ENCODE data around the gene HSD11B2.

HSD11B2 gene

GRCh38 chr16:67448580-67448979 lies 17.7 kb downstream of the HSD11B2 start:
- H3K4me3 ChIP-seq (ENCODE audit: low read depth, low read length), result no peak overlapping the region

- H3K4me3 ChIP-seq (ENCODE audit: low read depth, low read length), result no peak overlapping the region
Observed at GRCh38 chr16:67449336-67449735, 18.4 kb downstream of the HSD11B2 start.

GRCh38 chr16:67449739-67450138 lies 18.8 kb downstream of the HSD11B2 start:
- H3K4me3 ChIP-seq (ENCODE audit: low read depth, low read length), result no peak overlapping the region

DNA sequence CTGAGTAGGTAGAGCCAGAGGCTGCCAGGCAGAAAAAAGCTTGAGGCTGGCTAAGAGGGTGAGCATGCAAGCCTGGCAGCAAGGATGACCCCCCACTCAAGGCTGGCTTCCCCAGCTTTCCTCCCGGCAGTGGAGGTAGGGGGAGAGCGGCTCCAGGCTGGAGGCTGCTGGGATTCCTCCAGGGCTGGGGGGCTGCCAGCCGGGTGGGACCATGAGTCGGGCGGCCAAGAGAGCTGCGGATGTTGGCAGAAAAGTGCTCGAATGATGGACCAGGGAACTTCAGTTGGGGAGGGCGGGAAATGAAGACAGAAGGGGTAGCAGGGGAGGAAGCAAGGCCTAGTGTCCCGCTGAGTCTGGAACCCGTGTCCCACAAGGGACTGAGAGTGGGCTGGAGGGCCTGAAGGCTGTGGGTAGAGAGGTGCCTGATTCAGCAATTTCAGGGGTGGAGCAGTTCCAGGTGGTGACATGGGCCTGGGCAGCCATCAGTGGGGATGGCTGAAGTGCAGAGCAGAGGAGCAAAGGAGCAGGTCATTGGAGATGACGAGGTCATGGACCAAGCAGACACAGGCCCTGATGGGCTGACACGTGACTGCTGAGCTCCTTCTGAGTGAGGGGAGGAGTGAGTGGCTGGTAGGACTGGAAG lies 20.3 kb downstream of the HSD11B2 start:
- no peak overlapping the region for H3K4me3 ChIP-seq (ENCODE audit: low read depth, low read length)

DNA sequence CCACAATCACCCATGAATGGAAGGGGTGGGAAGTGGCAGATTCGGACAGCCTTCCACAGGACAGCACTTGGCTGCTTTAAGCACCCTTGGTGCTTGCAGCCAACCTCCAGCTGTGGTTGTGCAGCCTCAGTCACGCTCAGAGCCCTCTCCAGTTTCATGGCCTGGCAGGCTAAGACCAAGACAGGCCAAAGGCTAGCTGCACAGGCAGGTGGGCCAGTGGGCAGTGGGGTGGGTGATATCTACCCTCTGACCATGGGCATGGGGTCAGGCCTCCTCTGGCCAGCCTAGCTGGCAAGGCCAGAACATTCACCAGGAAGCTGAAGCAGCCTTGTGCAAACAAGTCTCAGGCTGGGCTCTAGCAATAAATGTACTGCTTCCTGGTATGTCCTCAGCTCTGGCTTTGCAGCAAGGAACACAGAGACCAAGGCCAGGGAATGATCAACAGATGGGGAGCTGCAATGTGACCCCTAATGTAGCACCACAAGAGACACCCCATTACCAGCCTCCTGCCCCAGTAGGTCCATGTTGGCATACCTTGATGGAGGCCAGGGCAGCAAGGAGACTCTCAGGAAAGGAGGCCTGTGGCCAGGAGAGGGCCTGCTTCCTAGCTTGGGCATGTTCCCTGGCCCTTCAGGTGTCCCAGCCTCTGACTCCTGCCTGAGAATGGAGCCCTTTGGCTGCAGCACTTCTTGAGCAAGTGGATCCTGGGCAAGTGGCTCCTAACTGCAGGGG lies 20.9 kb downstream of the HSD11B2 start:
- no peak overlapping the region for H3K4me3 ChIP-seq (ENCODE audit: low read depth, low read length)

DNA sequence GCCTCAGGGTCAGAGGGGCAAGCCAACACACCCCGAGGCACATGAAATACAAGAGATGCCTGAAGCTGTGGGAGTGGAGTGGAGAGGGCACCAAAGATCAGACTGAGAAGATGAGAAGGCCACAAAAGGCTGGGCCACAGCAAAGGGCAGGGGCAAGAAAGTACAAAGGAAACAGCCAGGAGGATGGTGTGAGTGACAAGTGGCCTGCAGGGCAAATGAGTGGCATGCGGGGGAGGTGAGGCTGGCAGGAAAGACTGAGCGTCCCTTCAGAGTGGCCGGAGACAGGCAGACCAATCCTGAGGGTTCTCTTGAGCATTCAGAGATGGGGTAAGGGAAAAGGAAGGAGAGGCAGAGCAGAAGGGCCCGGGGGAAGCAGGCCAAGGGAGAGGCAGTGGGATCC lies 23.2 kb downstream of the HSD11B2 start:
- H3K4me3 ChIP-seq (ENCODE audit: low read depth, low read length), result no peak overlapping the region

DNA sequence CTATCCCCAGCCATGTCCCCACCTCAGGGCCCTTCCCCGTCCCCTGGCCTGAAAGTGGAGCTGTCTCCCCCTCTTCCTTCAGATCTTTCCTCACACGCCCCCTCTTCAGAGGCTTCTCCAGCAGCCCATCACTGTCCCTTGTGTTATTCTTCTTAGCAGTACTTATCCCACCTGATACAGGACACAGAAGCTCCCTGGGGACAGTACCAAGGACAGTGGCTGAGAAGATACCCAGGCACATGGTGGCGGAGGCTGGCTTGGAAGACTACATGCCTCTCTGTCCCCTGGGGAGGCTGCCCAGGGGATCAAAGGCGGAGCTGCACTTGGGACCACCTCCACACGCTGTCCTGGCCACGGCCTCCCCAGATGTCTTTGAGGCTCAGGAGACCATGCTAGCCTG lies 23.9 kb downstream of the HSD11B2 start:
- no peak overlapping the region for H3K4me3 ChIP-seq (ENCODE audit: low read depth, low read length)

GRCh38 chr16:67456391-67457081 lies 25.6 kb downstream of the HSD11B2 start:
- H3K4me3 ChIP-seq (ENCODE audit: low read depth, low read length), result no peak overlapping the region

- H3K4me3 ChIP-seq (ENCODE audit: low read depth, low read length), result no peak overlapping the region
Observed at GRCh38 chr16:67457611-67458010, 26.7 kb downstream of the HSD11B2 start.

DNA sequence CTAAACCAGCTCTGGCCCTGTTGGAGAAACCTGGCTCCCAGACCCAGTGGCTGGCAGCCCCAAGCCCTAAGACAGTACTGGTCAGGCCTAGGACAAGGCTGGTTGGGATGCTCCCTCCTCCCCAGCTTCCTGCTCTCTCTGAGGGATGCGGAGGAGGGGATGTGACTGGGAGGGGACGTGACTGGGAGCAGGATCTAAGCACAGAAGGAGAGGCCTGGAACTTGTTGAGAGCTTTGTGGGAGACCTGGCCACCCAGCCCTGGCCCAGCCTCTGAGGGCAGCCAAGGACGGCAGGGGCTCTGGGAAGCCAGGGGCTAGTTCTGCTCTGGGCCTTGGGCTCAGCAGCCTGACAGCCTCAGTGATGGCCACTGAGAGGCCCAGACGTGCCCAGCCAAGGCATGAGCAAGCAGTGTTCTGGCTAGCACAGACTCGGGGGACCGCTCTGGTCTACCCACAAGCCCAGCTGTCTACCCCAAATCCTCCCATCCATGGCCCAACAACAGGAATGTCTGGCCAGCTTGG lies 27.3 kb downstream of the HSD11B2 start:
- no peak overlapping the region for H3K4me3 ChIP-seq (ENCODE audit: low read depth, low read length)

DNA sequence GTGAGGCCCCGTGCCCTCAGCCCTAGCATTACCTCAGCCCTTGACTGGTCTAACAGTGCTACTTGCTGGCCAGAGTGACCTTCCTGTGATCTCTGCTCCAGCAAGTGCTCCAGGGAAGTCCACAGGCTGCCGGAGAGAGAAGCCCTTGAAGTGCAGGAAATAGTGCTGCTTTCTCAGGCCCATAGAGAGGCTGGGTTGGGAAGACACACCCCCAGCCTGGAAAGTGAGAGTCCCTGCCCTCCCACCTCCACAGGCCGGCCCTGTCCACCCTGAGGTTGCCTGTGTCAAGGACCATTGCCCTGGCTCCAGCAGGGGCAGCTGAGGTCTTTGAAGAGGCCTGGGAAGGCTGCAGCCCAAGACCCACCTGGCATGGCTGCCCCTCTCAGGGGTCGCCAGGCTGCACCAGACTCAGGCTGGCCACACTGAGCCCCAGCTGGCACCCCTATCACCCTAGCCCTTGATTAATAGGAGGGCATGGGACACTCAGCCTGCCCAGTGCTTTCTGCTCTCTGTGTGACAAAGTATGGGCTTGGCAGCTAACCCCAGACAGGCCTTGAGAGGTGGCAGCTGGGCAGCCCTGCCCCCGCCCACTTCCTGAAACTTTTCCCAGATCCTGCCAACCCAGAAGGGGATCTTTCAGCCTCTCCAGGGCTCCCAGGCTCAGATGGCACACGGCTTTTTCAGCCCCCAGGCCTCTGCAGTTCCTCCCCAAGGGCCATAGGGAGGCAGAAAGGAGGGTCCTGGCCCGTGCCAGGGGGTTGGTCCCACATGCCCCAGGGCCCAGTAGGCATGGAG lies 28.3 kb downstream of the HSD11B2 start:
- H3K4me3 ChIP-seq (ENCODE audit: low read depth, low read length), result no peak overlapping the region

DNA sequence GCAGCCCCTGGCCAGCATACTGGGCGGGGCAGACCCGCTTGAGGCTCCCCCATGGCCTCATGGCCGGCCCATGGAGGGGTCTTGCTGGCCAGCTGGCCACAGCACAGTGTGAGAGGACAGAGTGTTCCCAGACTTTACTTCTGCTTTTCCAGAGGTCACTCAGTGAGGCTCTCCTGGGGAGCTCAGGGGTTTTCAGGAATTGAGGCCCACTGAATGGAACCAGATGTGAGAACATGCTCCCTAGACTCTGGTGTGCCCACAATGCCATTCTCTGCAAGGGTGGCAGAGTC lies 28.9 kb downstream of the HSD11B2 start:
- H3K4me3 ChIP-seq (ENCODE audit: low read depth, low read length), result no peak overlapping the region

GRCh38 chr16:67460168-67460567 lies 29.2 kb downstream of the HSD11B2 start:
- H3K4me3 ChIP-seq (ENCODE audit: low read depth, low read length), result no peak overlapping the region

GRCh38 chr16:67460961-67461360 lies 30.0 kb downstream of the HSD11B2 start:
- no peak overlapping the region for H3K4me3 ChIP-seq (ENCODE audit: low read depth, low read length)

GRCh38 chr16:67461600-67462278 lies 30.8 kb downstream of the HSD11B2 start:
- H3K4me3 ChIP-seq (ENCODE audit: low read depth, low read length), result no peak overlapping the region

GRCh38 chr16:67462279-67462655 lies 31.3 kb downstream of the HSD11B2 start:
- H3K4me3 ChIP-seq (ENCODE audit: low read depth, low read length), result no peak overlapping the region

GRCh38 chr16:67463059-67463458 lies 32.1 kb downstream of the HSD11B2 start:
- no peak overlapping the region for H3K4me3 ChIP-seq (ENCODE audit: low read depth, low read length)

- H3K4me3 ChIP-seq (ENCODE audit: low read depth, low read length), result no peak overlapping the region
Observed at GRCh38 chr16:67463691-67464090, 32.8 kb downstream of the HSD11B2 start.

DNA sequence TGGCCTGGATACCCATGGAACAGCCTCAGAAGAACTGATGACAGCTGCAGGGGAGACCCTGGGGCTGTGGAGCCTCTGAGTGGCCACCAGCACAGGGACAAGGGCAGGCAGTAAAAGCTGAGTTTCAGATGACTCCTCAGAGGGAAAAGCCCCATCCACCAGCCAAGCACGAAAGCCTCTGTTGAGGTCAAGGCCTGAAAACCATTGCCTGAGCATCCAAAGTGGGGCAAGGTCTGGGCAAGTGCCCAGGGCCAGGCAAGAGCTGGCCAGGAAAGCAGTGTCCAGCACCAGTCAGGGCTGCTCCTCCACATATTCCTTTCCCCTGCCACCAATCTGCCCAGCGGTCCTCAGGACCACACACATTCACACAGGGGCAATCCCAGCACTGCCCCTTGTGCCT lies 33.6 kb downstream of the HSD11B2 start:
- no peak overlapping the region for H3K4me3 ChIP-seq (ENCODE audit: low read depth, low read length)

DNA sequence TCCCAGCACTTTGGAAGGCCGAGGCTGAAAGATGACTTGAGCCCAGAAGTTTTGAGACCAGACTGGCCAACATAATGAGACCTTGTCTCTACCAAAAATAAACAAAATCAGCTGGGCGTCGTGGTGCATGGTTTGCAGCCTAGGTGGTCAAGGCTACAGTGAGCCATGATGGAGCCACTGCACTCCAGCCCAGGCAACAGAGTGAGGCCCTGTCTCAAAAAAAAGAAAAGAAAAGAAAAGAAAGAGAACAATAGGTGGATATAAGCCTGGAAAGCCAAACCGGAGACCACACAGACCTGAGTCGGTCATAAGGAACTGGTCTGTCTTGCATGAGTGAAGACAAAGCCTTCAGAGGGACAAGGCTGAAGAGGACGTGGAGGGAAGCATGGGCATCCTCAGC lies 35.7 kb downstream of the HSD11B2 start:
- no peak overlapping the region for H3K4me3 ChIP-seq (ENCODE audit: low read depth, low read length)

DNA sequence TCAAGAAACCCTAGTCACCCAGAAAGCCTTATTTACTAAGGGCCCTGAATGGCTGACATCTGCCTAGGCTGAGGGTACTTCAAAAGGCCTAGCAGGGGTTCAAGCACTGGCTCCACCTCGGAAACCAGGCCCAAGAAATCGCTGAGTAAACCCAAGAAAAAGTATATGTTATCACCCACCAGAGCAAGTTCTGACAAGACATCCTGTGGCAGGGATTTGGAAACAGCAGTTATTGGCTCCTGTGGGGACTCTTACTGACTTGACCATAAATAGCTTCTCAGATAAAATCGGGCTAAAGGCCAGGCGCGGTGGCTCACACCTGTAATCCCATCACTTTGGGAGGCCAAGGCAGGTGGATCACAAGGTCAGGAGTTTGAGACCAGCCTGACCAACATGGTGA lies 37.8 kb downstream of the HSD11B2 start:
- no peak overlapping the region for H3K4me3 ChIP-seq (ENCODE audit: low read depth, low read length)
